WTC11 (cell line): ENCODE data around the gene ABCD2. TPM values are rescaled to one million over a fixed set of nuclear protein-coding genes. Genes with fewer than 3 reads are reported as not detected.

ENCODE experiments used
- ATAC-seq: fragments of 200-7000 bp; cut with Tn5 transposase; 2 replicates; pipeline ENCODE4 v1.10.0; 2021; ENCODE audit warnings: mild to moderate bottlenecking, moderate library complexity
- CTCF ChIA-PET: fragments of 300-600 bp; sonication (Branson Sonifier 250); formaldehyde crosslinking; loops from one replicate; lab custom pipeline; 2021; ENCODE audit warnings: antibody characterized with exemption; lab: Charles Lee
- POLR2A ChIA-PET: fragments of 350-600 bp; sonication (Branson Sonifier 250); formaldehyde crosslinking; loops from one replicate; lab custom pipeline; 2021; ENCODE audit warnings: antibody characterized with exemption; lab: Charles Lee
- DNase-seq: peaks from one replicate; pipeline ENCODE4 v3.0.0; 2021; ENCODE audit warnings: low spot score
- H3K27ac Mint-ChIP-seq: 2 replicates; pipeline ENCODE4 v1.8.0; 2021; ENCODE audit warnings: mixed read lengths
- H3K27me3 Mint-ChIP-seq: 2 replicates; pipeline ENCODE4 v1.8.0; 2021; ENCODE audit warnings: low read depth, mild to moderate bottlenecking, moderate library complexity, mixed read lengths
- H3K36me3 Mint-ChIP-seq: 2 replicates; pipeline ENCODE4 v1.8.0; 2021; ENCODE audit warnings: mixed read lengths
- H3K4me1 Mint-ChIP-seq: 2 replicates; pipeline ENCODE4 v1.8.0; 2022; ENCODE audit warnings: mixed read lengths
- H3K4me3 Mint-ChIP-seq: 2 replicates; pipeline ENCODE4 v1.8.0; 2021; ENCODE audit warnings: mild to moderate bottlenecking, moderate library complexity, mixed read lengths
- H3K9me3 Mint-ChIP-seq: 2 replicates; pipeline ENCODE4 v1.8.0; 2021; ENCODE audit warnings: mixed read lengths
- CREM ChIP-seq: sonication (generic); formaldehyde crosslinking; IDR thresholded peaks from 2 replicates; pipeline ENCODE4 v1.8.1; 2022; ENCODE audit warnings: mild to moderate bottlenecking, missing genetic modification reagents, moderate library complexity
- ELF4 ChIP-seq: sonication (generic); formaldehyde crosslinking; IDR thresholded peaks from 2 replicates; pipeline ENCODE4 v1.8.1; 2022; ENCODE audit warnings: low read depth, mild to moderate bottlenecking, moderate library complexity, missing genetic modification reagents
- EMX1 ChIP-seq: fragments of 250-450 bp; sonication (Bioruptor Pico); IDR thresholded peaks from 2 replicates; pipeline ENCODE4 v1.8.0; 2021; ENCODE audit warnings: mild to moderate bottlenecking
- HMGA2 ChIP-seq: fragments of 250-450 bp; sonication (Bioruptor Pico); IDR thresholded peaks from 2 replicates; pipeline ENCODE4 v1.4.0; 2021; ENCODE audit warnings: mild to moderate bottlenecking, moderate library complexity
- MYBL2 ChIP-seq: sonication (generic); formaldehyde crosslinking; IDR thresholded peaks from 2 replicates; pipeline ENCODE4 v1.8.1; 2023; ENCODE audit warnings: mild to moderate bottlenecking, moderate library complexity, missing genetic modification reagents
- NFYB ChIP-seq: sonication (generic); formaldehyde crosslinking; conservative IDR thresholded peaks from 2 replicates; pipeline ENCODE4 v1.8.0; 2022; ENCODE audit warnings: low read depth, missing genetic modification reagents
- OVOL2 ChIP-seq: fragments of 250-450 bp; sonication (Bioruptor Pico); IDR thresholded peaks from 2 replicates; pipeline ENCODE4 v1.9.0; 2021; ENCODE audit warnings: mild to moderate bottlenecking, borderline replicate concordance
- PRRX2 ChIP-seq: fragments of 250-450 bp; sonication (Bioruptor Pico); IDR thresholded peaks from 2 replicates; pipeline ENCODE4 v1.8.0; 2021; ENCODE audit warnings: mild to moderate bottlenecking
- RELA ChIP-seq: sonication (generic); formaldehyde crosslinking; IDR thresholded peaks from 2 replicates; pipeline ENCODE4 v1.8.1; 2022; ENCODE audit warnings: missing genetic modification reagents, mild to moderate bottlenecking, borderline replicate concordance
- RORB ChIP-seq: fragments of 250-450 bp; sonication (Bioruptor Pico); IDR thresholded peaks from 2 replicates; pipeline ENCODE4 v1.9.0; 2021; ENCODE audit warnings: mild to moderate bottlenecking
- TP53 ChIP-seq: sonication (generic); formaldehyde crosslinking; IDR thresholded peaks from 2 replicates; pipeline ENCODE4 v1.8.1; 2023; ENCODE audit warnings: mild to moderate bottlenecking, missing genetic modification reagents
- ZNF416 ChIP-seq: fragments of 250-450 bp; sonication (Bioruptor Pico); IDR thresholded peaks from 2 replicates; pipeline ENCODE4 v1.9.0; 2021; ENCODE audit warnings: mild to moderate bottlenecking, inconsistent platforms
- total RNA-seq: library from RNA; stranded (reverse); gene quantifications from 3 replicates; pipeline ENCODE4 v1.2.3, GENCODE V29; 2021
- TF ChIP-seq, protein P1 (sequence below): fragments of 250-450 bp; sonication (Bioruptor Pico); conservative IDR thresholded peaks from 2 replicates; pipeline ENCODE4 v1.9.0; 2021; ENCODE audit warnings: mild to moderate bottlenecking
- TF ChIP-seq, protein P2 (sequence below): sonication (generic); formaldehyde crosslinking; IDR thresholded peaks from 2 replicates; pipeline ENCODE4 v1.8.0; 2022; ENCODE audit warnings: mild to moderate bottlenecking, missing genetic modification reagents
- TF ChIP-seq, protein P3 (sequence below): sonication (generic); formaldehyde crosslinking; conservative IDR thresholded peaks from 2 replicates; pipeline ENCODE4 v1.8.1; 2022; ENCODE audit warnings: mild to moderate bottlenecking, missing genetic modification reagents
- TF ChIP-seq, protein P4 (sequence below): sonication (generic); formaldehyde crosslinking; IDR thresholded peaks from 2 replicates; pipeline ENCODE4 v1.8.0; 2023; ENCODE audit warnings: mild to moderate bottlenecking, missing genetic modification reagents
- TF ChIP-seq, protein P5 (sequence below): sonication (generic); formaldehyde crosslinking; IDR thresholded peaks from 2 replicates; pipeline ENCODE4 v1.8.0; 2023; ENCODE audit warnings: missing genetic modification reagents, mild to moderate bottlenecking, borderline replicate concordance
- TF ChIP-seq, protein P6 (sequence below): sonication (generic); formaldehyde crosslinking; IDR thresholded peaks from 2 replicates; pipeline ENCODE4 v1.8.0; 2022; ENCODE audit warnings: mild to moderate bottlenecking, missing genetic modification reagents
- TF ChIP-seq, protein P7 (sequence below): sonication (generic); formaldehyde crosslinking; IDR thresholded peaks from 2 replicates; pipeline ENCODE4 v1.8.1; 2023; ENCODE audit warnings: mild to moderate bottlenecking, missing genetic modification reagents, moderate library complexity
- TF ChIP-seq, protein P8 (sequence below): fragments of 250-450 bp; sonication (Bioruptor Pico); IDR thresholded peaks from 2 replicates; pipeline ENCODE4 v1.9.0; 2021; ENCODE audit warnings: moderate library complexity, mild to moderate bottlenecking, inconsistent platforms, borderline replicate concordance
- TF ChIP-seq, protein P9 (sequence below): sonication (generic); formaldehyde crosslinking; IDR thresholded peaks from 2 replicates; pipeline ENCODE4 v1.8.1; 2022; ENCODE audit warnings: low read depth, missing genetic modification reagents, borderline replicate concordance

ABCD2 gene
- total RNA-seq, 1 experiment from 2014 or later: not detected

DNA sequence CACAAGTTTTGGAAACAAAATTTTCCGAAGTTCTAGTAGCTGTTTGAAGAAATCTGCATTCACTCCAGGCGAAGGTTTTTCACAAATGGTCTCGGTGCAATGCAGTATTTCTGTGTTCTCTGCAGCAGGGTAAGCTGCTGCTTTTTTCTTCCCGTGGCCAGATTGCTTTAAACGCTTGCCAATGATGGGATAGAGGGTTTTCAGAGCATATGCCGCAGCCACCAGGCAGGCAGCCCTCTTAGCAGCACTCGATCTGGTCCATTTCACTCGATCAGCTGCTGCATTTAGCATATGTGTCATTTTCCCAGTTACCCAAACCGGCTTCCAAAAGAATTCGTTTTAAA lies 315 bp downstream of the ABCD2 start (continued):
- TF ChIP-seq, protein P1, sequence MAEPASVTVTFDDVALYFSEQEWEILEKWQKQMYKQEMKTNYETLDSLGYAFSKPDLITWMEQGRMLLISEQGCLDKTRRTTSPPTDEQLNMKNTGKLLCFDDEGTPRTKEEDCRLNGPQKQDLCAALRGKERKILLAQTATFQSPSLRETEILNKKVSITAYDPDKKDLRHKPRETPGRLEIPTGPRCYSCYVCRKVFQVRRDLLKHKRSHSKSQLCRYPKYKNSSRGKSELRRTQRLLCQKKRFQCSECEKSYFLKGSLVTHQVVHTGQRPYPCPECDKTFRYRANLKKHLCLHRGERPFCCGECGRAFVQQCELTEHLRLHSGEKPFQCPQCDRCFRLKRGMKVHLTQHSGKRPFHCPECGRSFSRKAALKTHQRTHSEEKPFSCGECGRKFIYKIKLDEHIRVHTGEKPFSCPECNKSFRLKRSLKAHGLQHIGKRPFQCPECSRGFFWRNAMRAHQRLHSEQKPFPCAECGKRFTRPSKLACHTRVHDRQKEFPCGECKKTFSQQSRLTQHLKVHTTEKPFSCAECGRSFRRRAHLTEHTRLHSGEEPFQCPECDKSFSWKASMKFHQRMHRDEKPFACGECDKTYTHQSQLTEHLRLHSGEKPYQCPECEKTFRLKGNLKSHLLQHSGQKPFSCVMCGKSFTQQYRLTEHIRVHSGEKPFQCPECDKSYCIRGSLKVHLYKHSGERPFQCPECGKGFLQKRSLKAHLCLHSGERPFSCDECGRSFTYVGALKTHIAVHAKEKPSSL (CRISPR knock-in tag): no peak
- TF ChIP-seq RORB (CRISPR knock-in tag): no peak
- TF ChIP-seq TP53 (CRISPR knock-in tag): no peak
- TF ChIP-seq, protein P2, sequence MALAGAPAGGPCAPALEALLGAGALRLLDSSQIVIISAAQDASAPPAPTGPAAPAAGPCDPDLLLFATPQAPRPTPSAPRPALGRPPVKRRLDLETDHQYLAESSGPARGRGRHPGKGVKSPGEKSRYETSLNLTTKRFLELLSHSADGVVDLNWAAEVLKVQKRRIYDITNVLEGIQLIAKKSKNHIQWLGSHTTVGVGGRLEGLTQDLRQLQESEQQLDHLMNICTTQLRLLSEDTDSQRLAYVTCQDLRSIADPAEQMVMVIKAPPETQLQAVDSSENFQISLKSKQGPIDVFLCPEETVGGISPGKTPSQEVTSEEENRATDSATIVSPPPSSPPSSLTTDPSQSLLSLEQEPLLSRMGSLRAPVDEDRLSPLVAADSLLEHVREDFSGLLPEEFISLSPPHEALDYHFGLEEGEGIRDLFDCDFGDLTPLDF: no peak
- TF ChIP-seq EMX1 (CRISPR knock-in tag): no peak
- TF ChIP-seq RELA (CRISPR knock-in tag): no peak
- TF ChIP-seq, protein P3, sequence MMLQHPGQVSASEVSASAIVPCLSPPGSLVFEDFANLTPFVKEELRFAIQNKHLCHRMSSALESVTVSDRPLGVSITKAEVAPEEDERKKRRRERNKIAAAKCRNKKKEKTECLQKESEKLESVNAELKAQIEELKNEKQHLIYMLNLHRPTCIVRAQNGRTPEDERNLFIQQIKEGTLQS (CRISPR knock-in tag): no peak
- no peak for TF ChIP-seq HMGA2 (CRISPR knock-in tag)
- TF ChIP-seq, all 79 proteins: peak for 0

DNA sequence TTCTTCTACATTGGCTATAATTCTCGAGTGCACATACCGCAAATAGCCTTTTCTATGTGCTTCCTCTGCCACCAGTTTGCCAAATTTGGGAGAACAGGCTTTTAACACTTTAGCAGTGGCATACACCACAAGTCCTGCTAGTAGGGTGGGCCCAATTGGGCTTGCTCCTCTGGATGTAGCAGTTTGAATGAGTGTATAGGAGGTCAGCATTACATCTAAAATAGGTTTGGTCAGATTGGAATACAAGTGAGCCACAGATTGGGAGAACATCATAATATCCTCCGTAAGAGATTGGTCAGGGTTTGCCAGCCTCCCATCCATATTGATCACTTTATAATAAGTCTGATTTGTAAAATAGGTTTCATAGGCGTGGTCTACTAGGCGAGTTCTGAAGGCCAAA lies 902 bp downstream of the ABCD2 start:
- TF ChIP-seq MYBL2 (CRISPR knock-in tag) (no peak), ELF4 (no peak), PRRX2 (CRISPR knock-in tag) (no peak), ZNF416 (CRISPR knock-in tag) (no peak), OVOL2 (CRISPR knock-in tag) (no peak), CREM (CRISPR knock-in tag) (no peak), TP53 (CRISPR knock-in tag) (no peak), NFYB (CRISPR knock-in tag) (no peak)
- TF ChIP-seq, protein P4, sequence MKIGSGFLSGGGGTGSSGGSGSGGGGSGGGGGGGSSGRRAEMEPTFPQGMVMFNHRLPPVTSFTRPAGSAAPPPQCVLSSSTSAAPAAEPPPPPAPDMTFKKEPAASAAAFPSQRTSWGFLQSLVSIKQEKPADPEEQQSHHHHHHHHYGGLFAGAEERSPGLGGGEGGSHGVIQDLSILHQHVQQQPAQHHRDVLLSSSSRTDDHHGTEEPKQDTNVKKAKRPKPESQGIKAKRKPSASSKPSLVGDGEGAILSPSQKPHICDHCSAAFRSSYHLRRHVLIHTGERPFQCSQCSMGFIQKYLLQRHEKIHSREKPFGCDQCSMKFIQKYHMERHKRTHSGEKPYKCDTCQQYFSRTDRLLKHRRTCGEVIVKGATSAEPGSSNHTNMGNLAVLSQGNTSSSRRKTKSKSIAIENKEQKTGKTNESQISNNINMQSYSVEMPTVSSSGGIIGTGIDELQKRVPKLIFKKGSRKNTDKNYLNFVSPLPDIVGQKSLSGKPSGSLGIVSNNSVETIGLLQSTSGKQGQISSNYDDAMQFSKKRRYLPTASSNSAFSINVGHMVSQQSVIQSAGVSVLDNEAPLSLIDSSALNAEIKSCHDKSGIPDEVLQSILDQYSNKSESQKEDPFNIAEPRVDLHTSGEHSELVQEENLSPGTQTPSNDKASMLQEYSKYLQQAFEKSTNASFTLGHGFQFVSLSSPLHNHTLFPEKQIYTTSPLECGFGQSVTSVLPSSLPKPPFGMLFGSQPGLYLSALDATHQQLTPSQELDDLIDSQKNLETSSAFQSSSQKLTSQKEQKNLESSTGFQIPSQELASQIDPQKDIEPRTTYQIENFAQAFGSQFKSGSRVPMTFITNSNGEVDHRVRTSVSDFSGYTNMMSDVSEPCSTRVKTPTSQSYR (CRISPR knock-in tag): no peak
- TF ChIP-seq, protein P3 (CRISPR knock-in tag): no peak
- TF ChIP-seq, protein P5, sequence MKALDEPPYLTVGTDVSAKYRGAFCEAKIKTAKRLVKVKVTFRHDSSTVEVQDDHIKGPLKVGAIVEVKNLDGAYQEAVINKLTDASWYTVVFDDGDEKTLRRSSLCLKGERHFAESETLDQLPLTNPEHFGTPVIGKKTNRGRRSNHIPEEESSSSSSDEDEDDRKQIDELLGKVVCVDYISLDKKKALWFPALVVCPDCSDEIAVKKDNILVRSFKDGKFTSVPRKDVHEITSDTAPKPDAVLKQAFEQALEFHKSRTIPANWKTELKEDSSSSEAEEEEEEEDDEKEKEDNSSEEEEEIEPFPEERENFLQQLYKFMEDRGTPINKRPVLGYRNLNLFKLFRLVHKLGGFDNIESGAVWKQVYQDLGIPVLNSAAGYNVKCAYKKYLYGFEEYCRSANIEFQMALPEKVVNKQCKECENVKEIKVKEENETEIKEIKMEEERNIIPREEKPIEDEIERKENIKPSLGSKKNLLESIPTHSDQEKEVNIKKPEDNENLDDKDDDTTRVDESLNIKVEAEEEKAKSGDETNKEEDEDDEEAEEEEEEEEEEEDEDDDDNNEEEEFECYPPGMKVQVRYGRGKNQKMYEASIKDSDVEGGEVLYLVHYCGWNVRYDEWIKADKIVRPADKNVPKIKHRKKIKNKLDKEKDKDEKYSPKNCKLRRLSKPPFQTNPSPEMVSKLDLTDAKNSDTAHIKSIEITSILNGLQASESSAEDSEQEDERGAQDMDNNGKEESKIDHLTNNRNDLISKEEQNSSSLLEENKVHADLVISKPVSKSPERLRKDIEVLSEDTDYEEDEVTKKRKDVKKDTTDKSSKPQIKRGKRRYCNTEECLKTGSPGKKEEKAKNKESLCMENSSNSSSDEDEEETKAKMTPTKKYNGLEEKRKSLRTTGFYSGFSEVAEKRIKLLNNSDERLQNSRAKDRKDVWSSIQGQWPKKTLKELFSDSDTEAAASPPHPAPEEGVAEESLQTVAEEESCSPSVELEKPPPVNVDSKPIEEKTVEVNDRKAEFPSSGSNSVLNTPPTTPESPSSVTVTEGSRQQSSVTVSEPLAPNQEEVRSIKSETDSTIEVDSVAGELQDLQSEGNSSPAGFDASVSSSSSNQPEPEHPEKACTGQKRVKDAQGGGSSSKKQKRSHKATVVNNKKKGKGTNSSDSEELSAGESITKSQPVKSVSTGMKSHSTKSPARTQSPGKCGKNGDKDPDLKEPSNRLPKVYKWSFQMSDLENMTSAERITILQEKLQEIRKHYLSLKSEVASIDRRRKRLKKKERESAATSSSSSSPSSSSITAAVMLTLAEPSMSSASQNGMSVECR (CRISPR knock-in tag): no peak
- TF ChIP-seq, protein P6, sequence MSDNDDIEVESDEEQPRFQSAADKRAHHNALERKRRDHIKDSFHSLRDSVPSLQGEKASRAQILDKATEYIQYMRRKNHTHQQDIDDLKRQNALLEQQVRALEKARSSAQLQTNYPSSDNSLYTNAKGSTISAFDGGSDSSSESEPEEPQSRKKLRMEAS (CRISPR knock-in tag): no peak
- TF ChIP-seq, protein P7, sequence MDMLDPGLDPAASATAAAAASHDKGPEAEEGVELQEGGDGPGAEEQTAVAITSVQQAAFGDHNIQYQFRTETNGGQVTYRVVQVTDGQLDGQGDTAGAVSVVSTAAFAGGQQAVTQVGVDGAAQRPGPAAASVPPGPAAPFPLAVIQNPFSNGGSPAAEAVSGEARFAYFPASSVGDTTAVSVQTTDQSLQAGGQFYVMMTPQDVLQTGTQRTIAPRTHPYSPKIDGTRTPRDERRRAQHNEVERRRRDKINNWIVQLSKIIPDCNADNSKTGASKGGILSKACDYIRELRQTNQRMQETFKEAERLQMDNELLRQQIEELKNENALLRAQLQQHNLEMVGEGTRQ (CRISPR knock-in tag): no peak
- TF ChIP-seq, protein P8, sequence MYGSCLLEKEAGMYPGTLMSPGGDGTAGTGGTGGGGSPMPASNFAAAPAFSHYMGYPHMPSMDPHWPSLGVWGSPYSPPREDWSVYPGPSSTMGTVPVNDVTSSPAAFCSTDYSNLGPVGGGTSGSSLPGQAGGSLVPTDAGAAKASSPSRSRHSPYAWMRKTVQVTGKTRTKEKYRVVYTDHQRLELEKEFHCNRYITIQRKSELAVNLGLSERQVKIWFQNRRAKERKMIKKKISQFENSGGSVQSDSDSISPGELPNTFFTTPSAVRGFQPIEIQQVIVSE (CRISPR knock-in tag): no peak
- TF ChIP-seq, protein P9, sequence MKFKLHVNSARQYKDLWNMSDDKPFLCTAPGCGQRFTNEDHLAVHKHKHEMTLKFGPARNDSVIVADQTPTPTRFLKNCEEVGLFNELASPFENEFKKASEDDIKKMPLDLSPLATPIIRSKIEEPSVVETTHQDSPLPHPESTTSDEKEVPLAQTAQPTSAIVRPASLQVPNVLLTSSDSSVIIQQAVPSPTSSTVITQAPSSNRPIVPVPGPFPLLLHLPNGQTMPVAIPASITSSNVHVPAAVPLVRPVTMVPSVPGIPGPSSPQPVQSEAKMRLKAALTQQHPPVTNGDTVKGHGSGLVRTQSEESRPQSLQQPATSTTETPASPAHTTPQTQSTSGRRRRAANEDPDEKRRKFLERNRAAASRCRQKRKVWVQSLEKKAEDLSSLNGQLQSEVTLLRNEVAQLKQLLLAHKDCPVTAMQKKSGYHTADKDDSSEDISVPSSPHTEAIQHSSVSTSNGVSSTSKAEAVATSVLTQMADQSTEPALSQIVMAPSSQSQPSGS: no peak
- no peaks in the 10 kb centered on the region for H3K9me3 Mint-ChIP-seq
- no peak for ATAC-seq
- no peak for DNase-seq
- peaks cover 7% of the 10 kb centered on the region for H3K27me3 Mint-ChIP-seq
- peaks cover 4% of the 10 kb centered on the region; the same call in 1 of the 2 replicates for H3K4me1 Mint-ChIP-seq
- CTCF ChIA-PET: interaction anchor here (1.1 to 1.5 kb wide), 4 partner anchors 12 to 392 kb away, joined by 3 to 4 read pairs (median 4); no protein-coding TSS in a partner anchor
- POLR2A ChIA-PET: no interaction called here
- H3K36me3 Mint-ChIP-seq: no peaks in the 10 kb centered on the region
- no peak overlapping the region for H3K27ac Mint-ChIP-seq
- no peak overlapping the region; the same call in 1 of the 2 replicates for H3K4me3 Mint-ChIP-seq
